AG09319 (cell line): ENCODE results near the gene LCN6.
"Not testable (repeated sequence)": the region's sequence is repeated elsewhere in the genome, so short reads cannot be mapped to it uniquely, and the experiment has no call there.

ENCODE experiments used
- DNase-seq: peaks from one replicate; pipeline ENCODE4 v3.0.0-alpha.2; 2010; ENCODE audit warnings: low read depth; ENCODE audit errors: extremely low read depth
- CTCF ChIP-seq: IDR thresholded peaks from 2 replicates; pipeline ENCODE4 v1.5.1; 2011; ENCODE audit warnings: low read depth, mild to moderate bottlenecking, inconsistent platforms, low read length, moderate library complexity

The LCN6 gene

GRCh38 chr9:136774416-136775045, 26.2 kb upstream of the LCN6 start:
- no peak for TF ChIP-seq CTCF
- no peak for DNase-seq

DNA sequence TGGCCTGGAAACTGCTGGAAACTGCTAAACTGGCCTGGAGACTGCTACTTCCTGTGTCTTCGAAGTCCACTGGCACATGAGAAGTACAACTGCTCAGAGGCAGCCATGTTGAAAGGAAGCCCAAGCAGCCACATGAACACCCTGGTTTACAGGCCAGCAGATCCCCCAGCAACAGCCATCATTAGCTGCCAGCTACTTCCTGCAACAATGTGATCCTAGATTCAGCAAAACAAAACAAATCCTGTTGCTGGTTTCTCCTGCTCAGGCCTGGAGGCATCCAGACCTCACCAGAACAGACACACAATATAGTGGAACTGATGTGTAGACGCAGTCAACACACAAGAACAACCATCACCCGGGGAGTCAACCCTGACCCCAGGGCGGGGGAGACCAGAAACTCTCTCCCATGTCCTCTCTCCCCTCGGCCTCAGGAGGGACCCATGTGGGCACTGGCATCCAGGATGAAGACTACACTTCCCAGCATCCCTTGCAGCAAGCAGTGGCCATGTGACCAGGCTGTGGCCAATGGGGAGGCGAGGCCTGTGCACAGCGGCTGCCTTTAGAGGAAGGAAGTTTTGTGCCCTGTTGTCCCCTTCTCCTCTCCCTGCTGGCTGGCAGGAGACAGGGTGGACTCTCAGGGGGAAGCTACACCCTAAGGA, 25.2 kb upstream of the LCN6 start:
- no peak for DNase-seq
- no peak for TF ChIP-seq CTCF

DNA sequence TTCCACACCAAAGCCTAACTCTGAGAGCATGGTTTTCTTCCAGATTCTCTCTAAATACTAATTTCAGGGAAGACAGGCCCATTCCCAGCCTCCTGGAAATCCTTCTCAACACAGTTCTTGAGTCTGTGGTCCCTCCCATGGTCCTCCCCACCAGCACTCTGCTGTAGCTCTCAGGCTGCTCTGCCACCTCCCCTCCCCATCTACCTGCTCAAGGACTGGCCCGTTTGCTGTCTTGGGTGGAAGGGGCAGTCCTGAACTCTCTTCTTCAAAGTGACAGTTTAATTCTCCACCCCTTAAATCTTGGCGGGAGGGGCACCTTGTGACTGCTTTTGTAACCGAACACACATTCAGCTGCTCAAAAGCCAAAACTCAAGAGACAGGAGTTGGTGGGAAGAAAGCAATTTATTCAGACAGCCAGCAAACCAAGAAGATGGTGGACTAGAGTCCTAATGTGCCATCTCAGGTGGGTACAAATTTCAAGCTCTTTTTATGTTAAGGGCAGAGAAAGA, 23.6 kb upstream of the LCN6 start:
- TF ChIP-seq CTCF: no peak
- no peak for DNase-seq

- peak; percentile 51 for TF ChIP-seq CTCF
- no peak for DNase-seq
These were observed 21.4 kb upstream of the LCN6 start for GRCh38 chr9:136769710-136770191.

DNA sequence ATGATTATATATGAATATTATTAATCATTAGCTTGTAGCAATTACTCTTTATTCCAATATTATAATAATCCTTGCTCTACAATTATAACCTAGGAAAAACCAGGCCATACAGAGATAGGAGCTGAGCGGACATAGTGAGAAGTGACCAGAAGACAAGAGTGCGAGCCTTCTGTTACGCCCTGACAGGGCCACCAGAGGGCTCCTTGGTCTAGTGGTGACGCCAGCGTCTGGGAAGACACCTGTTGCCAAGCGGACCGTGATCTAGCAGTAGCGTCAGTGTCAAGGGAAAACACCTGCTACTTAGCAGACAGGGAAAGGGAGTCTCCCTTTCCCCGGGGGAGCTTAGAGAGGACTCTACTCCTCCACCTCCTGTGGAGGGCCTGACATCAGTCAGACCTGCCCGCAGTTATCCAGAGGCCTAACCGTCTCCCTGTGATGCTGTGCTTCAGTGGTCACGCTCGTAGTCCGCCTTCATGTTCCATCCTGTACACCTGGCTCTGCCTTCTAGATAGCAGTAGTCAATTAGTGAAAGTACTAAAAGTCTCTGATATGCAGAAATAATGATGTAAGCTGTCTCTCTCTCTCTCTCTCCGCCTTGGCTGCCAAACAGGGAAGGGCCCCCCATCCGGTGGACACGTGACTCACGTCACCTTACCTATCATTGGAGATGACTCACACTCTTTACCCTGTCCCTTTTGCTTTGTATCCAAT, 18.2 kb upstream of the LCN6 start:
- DNase-seq: not testable (repeated sequence)
- TF ChIP-seq CTCF: peak; percentile 16

- DNase-seq: not testable (repeated sequence)
These were observed 17.6 kb upstream of the LCN6 start for GRCh38 chr9:136765745-136766409.

DNA sequence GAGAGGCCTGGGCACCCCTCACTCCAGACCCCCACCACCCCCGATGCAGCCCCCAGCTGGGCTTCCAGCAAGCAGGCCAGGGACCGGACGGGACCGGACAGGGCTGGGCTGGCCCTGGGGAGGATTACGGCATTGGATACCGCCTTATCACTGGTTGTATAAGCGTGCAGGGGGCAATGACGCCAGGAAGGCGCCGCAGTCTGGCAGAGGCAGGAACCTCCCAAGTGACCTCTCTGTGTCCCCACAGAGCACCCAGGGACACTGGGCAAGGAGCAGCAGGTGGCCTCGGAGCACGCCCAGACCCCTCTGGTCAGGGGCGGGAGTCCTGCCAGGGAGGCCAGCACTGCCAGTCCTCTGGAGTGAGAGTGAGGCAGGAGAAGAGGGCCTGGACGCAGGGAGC, 16.7 kb upstream of the LCN6 start:
- no peak for DNase-seq
- no peak for TF ChIP-seq CTCF
